SU-DHL-6 (cell line): ENCODE data around the gene C6orf132.
"Not testable (repeated sequence)": the region's sequence is repeated elsewhere in the genome, so short reads cannot be mapped to it uniquely, and the experiment has no call there.

Experiments
- H2AFZ ChIP-seq: fragments of 200-600 bp; sonication (generic); 2 replicates; pipeline ENCODE4 v1.6.1; 2014; ENCODE audit warnings: low read depth, mild to moderate bottlenecking, moderate library complexity, mixed read lengths, antibody characterized with exemption, low read length; ENCODE audit not compliant: severe bottlenecking
- H3F3A ChIP-seq: fragments of 200-600 bp; shearing (Covaris generic); 2 replicates; pipeline ENCODE4 v1.6.0; 2016; ENCODE audit warnings: antibody characterized with exemption, mild to moderate bottlenecking; ENCODE audit not compliant: insufficient read depth
- H3K27ac ChIP-seq: fragments of 200-600 bp; sonication (generic); 2 replicates; pipeline ENCODE4 v1.5.1; 2016; ENCODE audit warnings: low read depth, mild to moderate bottlenecking, low read length, moderate library complexity, mixed read lengths
- H3K27me3 ChIP-seq: fragments of 200-600 bp; sonication (generic), shearing (Covaris generic); 2 replicates; pipeline ENCODE4 v1.6.0; 2014; ENCODE audit warnings: mild to moderate bottlenecking, low read length
- H3K36me3 ChIP-seq: fragments of 200-600 bp; sonication (generic); 2 replicates; pipeline ENCODE4 v1.6.1; 2014; ENCODE audit warnings: mild to moderate bottlenecking, low read length, mixed read lengths
- H3K4me2 ChIP-seq: fragments of 300-600, 200-600 bp; shearing (Covaris generic), sonication (generic); 2 replicates; pipeline ENCODE4 v1.6.0; 2014; ENCODE audit warnings: low read length, low read depth, mild to moderate bottlenecking; ENCODE audit not compliant: poor library complexity, severe bottlenecking
- H3K4me3 ChIP-seq: fragments of 200-600 bp; sonication (generic); 2 replicates; pipeline ENCODE4 v1.5.1; 2014; ENCODE audit warnings: antibody characterized with exemption, low read length, mild to moderate bottlenecking, mixed read lengths; ENCODE audit not compliant: insufficient read depth, poor library complexity, severe bottlenecking
- H3K79me2 ChIP-seq: fragments of 200-600 bp; sonication (generic); 2 replicates; pipeline ENCODE4 v1.6.1; 2014; ENCODE audit warnings: mild to moderate bottlenecking, low read length, moderate library complexity; ENCODE audit not compliant: insufficient read depth
- H3K9ac ChIP-seq: fragments of 200-600 bp; sonication (generic); 2 replicates; pipeline ENCODE4 v1.7.0; 2014; ENCODE audit warnings: mild to moderate bottlenecking, low read length
- H3K9me2 ChIP-seq: fragments of 200-600 bp; sonication (generic); replicated peaks from 2 replicates; pipeline ENCODE4 v1.6.1; 2014; ENCODE audit warnings: low read length; ENCODE audit not compliant: insufficient read depth
- H3K9me3 ChIP-seq: fragments of 200-600 bp; sonication (generic); 2 replicates; pipeline ENCODE4 v1.6.1; 2014; ENCODE audit warnings: low read length, mixed read lengths; ENCODE audit not compliant: insufficient read depth
- H4K20me1 ChIP-seq: fragments of 200-600 bp; sonication (generic); 2 replicates; pipeline ENCODE4 v1.6.1; 2014; ENCODE audit warnings: low read depth, mild to moderate bottlenecking, antibody characterized with exemption, low read length, moderate library complexity, mixed read lengths
- EZH2phosphoT487 ChIP-seq: fragments of 200-600 bp; sonication (generic), shearing (Covaris generic); conservative IDR thresholded peaks from 2 replicates; pipeline ENCODE4 v1.6.1; 2018; ENCODE audit warnings: mild to moderate bottlenecking, antibody characterized with exemption, low read length, moderate library complexity, mixed read lengths
- TF ChIP-seq, protein P1 (sequence below): fragments of 200-600 bp; sonication (generic); IDR thresholded peaks from one replicate; pipeline ENCODE4 v1.5.1; 2017; ENCODE audit warnings: antibody characterized with exemption, mild to moderate bottlenecking, low read length, moderate library complexity; ENCODE audit not compliant: insufficient read depth, poor library complexity, severe bottlenecking

The C6orf132 gene

GRCh38 chr6:42153921-42154320, 11.5 kb upstream of the C6orf132 start:
- Histone ChIP-seq H3K9me3 (no peaks in the 10 kb centered on the region), H4K20me1 (no peaks in the 10 kb centered on the region), H3K9me2 (no peaks in the 10 kb centered on the region), H3K79me2 (no peaks in the 10 kb centered on the region), H3K27me3 (no peaks in the 10 kb centered on the region), H3K4me2 (no peak overlapping the region), H3K27ac (no peak overlapping the region), H3K9ac (no peak overlapping the region), H3F3A (no peaks in the 10 kb centered on the region), H3K4me3 (no peak overlapping the region), H3K36me3 (no peaks in the 10 kb centered on the region), H2AFZ (no peak overlapping the region)
- TF ChIP-seq, protein P1, sequence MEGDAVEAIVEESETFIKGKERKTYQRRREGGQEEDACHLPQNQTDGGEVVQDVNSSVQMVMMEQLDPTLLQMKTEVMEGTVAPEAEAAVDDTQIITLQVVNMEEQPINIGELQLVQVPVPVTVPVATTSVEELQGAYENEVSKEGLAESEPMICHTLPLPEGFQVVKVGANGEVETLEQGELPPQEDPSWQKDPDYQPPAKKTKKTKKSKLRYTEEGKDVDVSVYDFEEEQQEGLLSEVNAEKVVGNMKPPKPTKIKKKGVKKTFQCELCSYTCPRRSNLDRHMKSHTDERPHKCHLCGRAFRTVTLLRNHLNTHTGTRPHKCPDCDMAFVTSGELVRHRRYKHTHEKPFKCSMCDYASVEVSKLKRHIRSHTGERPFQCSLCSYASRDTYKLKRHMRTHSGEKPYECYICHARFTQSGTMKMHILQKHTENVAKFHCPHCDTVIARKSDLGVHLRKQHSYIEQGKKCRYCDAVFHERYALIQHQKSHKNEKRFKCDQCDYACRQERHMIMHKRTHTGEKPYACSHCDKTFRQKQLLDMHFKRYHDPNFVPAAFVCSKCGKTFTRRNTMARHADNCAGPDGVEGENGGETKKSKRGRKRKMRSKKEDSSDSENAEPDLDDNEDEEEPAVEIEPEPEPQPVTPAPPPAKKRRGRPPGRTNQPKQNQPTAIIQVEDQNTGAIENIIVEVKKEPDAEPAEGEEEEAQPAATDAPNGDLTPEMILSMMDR, result no peak
- TF ChIP-seq EZH2phosphoT487, result no peak

- not testable (repeated sequence) for H4K20me1 ChIP-seq, H3K27ac ChIP-seq, H3K9me3 ChIP-seq, H3K79me2 ChIP-seq, H2AFZ ChIP-seq, H3K36me3 ChIP-seq, H3K4me2 ChIP-seq, H3K4me3 ChIP-seq, H3F3A ChIP-seq, H3K27me3 ChIP-seq, H3K9ac ChIP-seq, H3K9me2 ChIP-seq
These were observed 10.3 kb upstream of the C6orf132 start for GRCh38 chr6:42152528-42153213.

DNA sequence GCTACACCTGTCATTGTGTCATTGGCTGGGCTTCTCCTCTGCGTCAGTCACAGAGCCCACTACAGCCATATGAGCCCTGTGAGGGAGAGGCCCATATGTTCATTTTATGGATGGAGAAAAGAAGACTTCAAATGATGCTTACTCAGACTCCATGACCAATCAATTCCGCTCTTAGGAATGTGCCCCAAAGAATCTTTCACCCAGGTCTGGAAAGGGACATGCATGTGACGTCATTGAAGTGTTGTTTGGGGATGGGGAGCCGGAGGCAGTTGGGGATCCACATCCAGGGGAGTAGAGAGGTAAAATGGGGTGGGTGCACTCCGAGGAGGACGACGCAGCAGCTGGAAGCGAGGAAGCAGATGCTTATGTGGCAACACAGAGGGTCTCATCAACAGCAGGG, 9.6 kb upstream of the C6orf132 start:
- no peaks in the 10 kb centered on the region for H3K27me3 ChIP-seq
- H2AFZ ChIP-seq, result no peak overlapping the region
- H3K9ac ChIP-seq, result no peak overlapping the region
- no peak for TF ChIP-seq EZH2phosphoT487
- TF ChIP-seq, protein P1, result no peak
- no peaks in the 10 kb centered on the region for H3F3A ChIP-seq
- no peak overlapping the region for H3K27ac ChIP-seq
- no peak overlapping the region for H3K4me2 ChIP-seq
- H3K36me3 ChIP-seq, result no peaks in the 10 kb centered on the region
- no peaks in the 10 kb centered on the region for H3K9me2 ChIP-seq
- no peaks in the 10 kb centered on the region for H3K9me3 ChIP-seq
- no peak overlapping the region for H3K4me3 ChIP-seq
- H4K20me1 ChIP-seq, result no peaks in the 10 kb centered on the region
- no peaks in the 10 kb centered on the region for H3K79me2 ChIP-seq

GRCh38 chr6:42150254-42150653, 7.8 kb upstream of the C6orf132 start:
- no peak for TF ChIP-seq EZH2phosphoT487
- TF ChIP-seq, protein P1, result no peak
- H3F3A ChIP-seq, result no peaks in the 10 kb centered on the region

More at GRCh38 chr6:42150254-42150653, 7.8 kb upstream of the C6orf132 start:
- Histone ChIP-seq H3K9ac (no peak overlapping the region), H3K79me2 (no peaks in the 10 kb centered on the region), H3K27ac (no peak overlapping the region), H3K4me3 (no peak overlapping the region), H2AFZ (no peak overlapping the region), H3K27me3 (no peaks in the 10 kb centered on the region), H3K9me2 (no peaks in the 10 kb centered on the region), H4K20me1 (no peaks in the 10 kb centered on the region), H3K4me2 (no peak overlapping the region), H3K9me3 (no peaks in the 10 kb centered on the region), H3K36me3 (no peaks in the 10 kb centered on the region)
